HepG2 (cell line): ENCODE results near the gene LRRC40. TPM values are rescaled to one million over a fixed set of nuclear protein-coding genes. Genes with fewer than 3 reads are reported as not detected.
"Not testable (repeated sequence)": the region's sequence is repeated elsewhere in the genome, so short reads cannot be mapped to it uniquely, and the experiment has no call there.

Experiments used
- ATAC-seq: fragments of 200-7000 bp; cut with Tn5 transposase; 3 replicates; pipeline ENCODE4 v1.9.1; 2020; ENCODE audit warnings: mild to moderate bottlenecking, moderate library complexity
- BruUV-seq: library from RNA; stranded (reverse); fragments of 400-500 nt; replicated peaks from 2 replicates; lab custom pipeline; 2021; lab: Mats Ljungman, UMichigan
- CTCF ChIA-PET: fragments of 300-600 bp; formaldehyde crosslinking; extraction: SDS; loops from one replicate; lab custom pipeline; 2021; ENCODE audit warnings: low total read pairs, inconsistent platforms, low intra/inter-chr PET ratio; lab: Yijun Ruan, JAX
- POLR2A ChIA-PET: fragments of 350-600 bp; sonication (Branson Sonifier 250); formaldehyde crosslinking; loops from one replicate; lab custom pipeline; 2020; ENCODE audit warnings: antibody characterized with exemption, inconsistent platforms; lab: Yijun Ruan, JAX
- DNase-seq: peaks from one replicate; pipeline ENCODE4 v3.0.0-alpha.2; 2015; ENCODE audit warnings: low spot score
- FAIRE-seq: peaks from 3 replicates; lab custom pipeline; 2011; peaks lifted over from hg19 to GRCh38; lab: Jason Lieb, UNC
- H2AFZ ChIP-seq: one replicate; pipeline ENCODE4 v1.6.1; 2011; ENCODE audit warnings: low read length, inconsistent platforms
- H3K27ac ChIP-seq: fragments of 300-600 bp; 3 replicates; pipeline ENCODE4 v1.8.0; 2011; ENCODE audit warnings: mixed run types, mild to moderate bottlenecking, mixed read lengths, low read length, inconsistent platforms; ENCODE audit not compliant: insufficient read depth; ENCODE audit errors: extremely low read length
- H3K27me3 ChIP-seq, 2 experiments: fragments of 200-600 bp in 1 of 2; 2 replicates in 1 of 2; 3 replicates in 1 of 2; pipeline versions ENCODE4 v1.6.0 to v1.8.0; 2011; ENCODE audit warnings: low read length in 2 of 2, mild to moderate bottlenecking in 2 of 2, moderate library complexity in 2 of 2, inconsistent platforms in 1 of 2; ENCODE audit not compliant: insufficient read depth in 2 of 2, control insufficient read depth in 1 of 2
- H3K36me3 ChIP-seq, 2 experiments: fragments of 200-600 bp in 1 of 2; replicated peaks in 1 of 2; 2 replicates in 1 of 2; 3 replicates in 1 of 2; pipeline versions ENCODE4 v1.5.1 to v1.8.0; 2011; ENCODE audit warnings: low read length in 2 of 2, inconsistent platforms in 1 of 2; ENCODE audit not compliant: insufficient read depth in 2 of 2, control insufficient read depth in 1 of 2
- H3K4me1 ChIP-seq: 2 replicates; pipeline ENCODE4 v1.5.1; 2012; ENCODE audit warnings: low read length, inconsistent platforms; ENCODE audit not compliant: insufficient read depth
- H3K4me2 ChIP-seq: 2 replicates; pipeline ENCODE4 v1.6.0; 2011; ENCODE audit warnings: low read depth, low read length, inconsistent platforms
- H3K4me3 ChIP-seq, 3 experiments: fragments of 200-600 bp in 1 of 3; sonication (generic), shearing (Covaris generic) in 1 of 3; replicated peaks in 1 of 3; 2 replicates each; pipeline ENCODE4 v1.5.1; 2011 to 2016; ENCODE audit warnings: low read length in 3 of 3, inconsistent platforms in 2 of 3, low read depth in 2 of 3, mild to moderate bottlenecking in 2 of 3, control low read depth in 1 of 3, mixed read lengths in 1 of 3; ENCODE audit not compliant: insufficient read depth in 1 of 3
- H3K79me2 ChIP-seq: one replicate; pipeline ENCODE4 v1.6.1; 2011; ENCODE audit warnings: low read length, inconsistent platforms; ENCODE audit not compliant: insufficient read depth
- H3K9ac ChIP-seq: 2 replicates; pipeline ENCODE4 v1.6.0; 2011; ENCODE audit warnings: mild to moderate bottlenecking, low read depth, low read length, inconsistent platforms; ENCODE audit not compliant: insufficient read depth
- H3K9me3 ChIP-seq: 2 replicates; pipeline ENCODE4 v1.5.1; 2012; ENCODE audit warnings: mild to moderate bottlenecking, low read length
- H4K20me1 ChIP-seq: 2 replicates; pipeline ENCODE4 v1.6.0; 2011; ENCODE audit warnings: inconsistent platforms, mild to moderate bottlenecking, low read length, moderate library complexity; ENCODE audit not compliant: insufficient read depth
- GATA4 ChIP-seq: sonication (generic); IDR thresholded peaks from 2 replicates; pipeline ENCODE4 v1.6.1; 2016; ENCODE audit warnings: antibody characterized with exemption, low read depth, borderline replicate concordance
- NFIC ChIP-seq: IDR thresholded peaks from 2 replicates; pipeline ENCODE4 v1.6.1; 2012; ENCODE audit warnings: mild to moderate bottlenecking, low read length, inconsistent platforms
- TCF7L2 ChIP-seq: IDR thresholded peaks from 2 replicates; pipeline ENCODE4 v1.6.1; 2011; ENCODE audit warnings: mild to moderate bottlenecking, low read depth, low read length, moderate library complexity
- ZNF264 ChIP-seq: sonication (generic); formaldehyde crosslinking; IDR thresholded peaks from 2 replicates; pipeline ENCODE4 v1.4.0; 2020; ENCODE audit warnings: missing genetic modification reagents
- WGBS: methylation state at CpG from one replicate; pipeline ENCODE4 v1.1.6; 2017; ENCODE audit warnings: low lambda C conversion rate; 5-methylcytosine and 5-hydroxymethylcytosine counted together
- in situ Hi-C: cut with HindIII; loops from 2 replicates; pipeline ENCODE4 v1.10.0; 2017; ENCODE audit warnings: low pct_unique_long_range_greater_than_20kb; ENCODE audit not compliant: extremely low pct_ligation_motif_present
- intact Hi-C: fragments of 100-400 bp; cut with micrococcal nuclease; formaldehyde crosslinking; loops from one replicate; pipeline ENCODE4 v1.10.0; 2022; ENCODE audit not compliant: unreplicated experiment
- polyA plus RNA-seq, 8 experiments: library from polyadenylated mRNA; depleted of rRNA in 3 of 8; stranded (reverse) in 7 of 8; unstranded in 1 of 8; fragments of >200 nt; fragmentation: Illumina TruSeq in 4 of 8; extraction: Trizol in 4 of 8; gene quantifications; 2 replicates each; pipeline versions ENCODE4 v1.2.1 to v1.2.3, GENCODE V29; 2011 to 2016; ENCODE audit warnings: low read depth in 4 of 8, missing spikeins in 1 of 8, mixed read lengths in 1 of 8; ENCODE audit not compliant: insufficient read depth in 1 of 8
- total RNA-seq, 5 experiments: library from RNA; depleted of rRNA; stranded (reverse); fragments of >200 nt; fragmentation: Illumina TruSeq; extraction: Trizol; gene quantifications; 2 replicates each; pipeline ENCODE4 v1.2.3, GENCODE V29; 2016; ENCODE audit warnings: low read depth in 1 of 5
- TF ChIP-seq, protein P1 (sequence below): sonication (generic); formaldehyde crosslinking; IDR thresholded peaks from 2 replicates; pipeline ENCODE4 v1.5.0; 2020; ENCODE audit warnings: mild to moderate bottlenecking, missing genetic modification reagents
- TF ChIP-seq, protein P2 (sequence below): sonication (generic); formaldehyde crosslinking; IDR thresholded peaks from 2 replicates; pipeline ENCODE4 v1.4.0; 2020; ENCODE audit warnings: mild to moderate bottlenecking, missing genetic modification reagents

Gene LRRC40
- total and polyA plus RNA-seq, 2 of the 13 experiments (the other 11 are each of a cell fraction or from before 2014, with no cell fraction given), result 10.3 to 32.7 TPM

- peak overlapping the region; percentile 97 for H3K9ac ChIP-seq
- peak overlapping the region; percentile 96 for H3K27ac ChIP-seq
- H3K4me2 ChIP-seq, result peak overlapping the region; percentile 82
- ATAC-seq, DNase-seq, H4K20me1 ChIP-seq, H2AFZ ChIP-seq, CTCF ChIA-PET, H3K9me3 ChIP-seq, FAIRE-seq, H3K27me3 ChIP-seq, BruUV-seq: not testable (repeated sequence)
- intact Hi-C loops (loop anchor here (5.0 kb wide), 1 partner anchor 875 kb away; the partner anchor contains the start of gene ZRANB2), in situ Hi-C loops (loop anchor here (10.0 kb wide), 2 partner anchors 208 to 878 kb away; partner anchors contain the start of genes CTH and ZRANB2)
- H3K4me3 ChIP-seq, result peak overlapping the region; percentile 81 to 96 (median 90)
- WGBS, result 32% methylated on average over 15 of the region's 17 CpGs
- H3K79me2 ChIP-seq, result peaks cover 96% of the 10 kb centered on the region
- POLR2A ChIA-PET, result interaction anchor here (2.6 to 3.2 kb wide), 2 partner anchors 14 to 147 kb away, joined by 9 to 41 read pairs; partner anchors contain the start of genes ANKRD13C and SRSF11
- TF ChIP-seq, protein P1, sequence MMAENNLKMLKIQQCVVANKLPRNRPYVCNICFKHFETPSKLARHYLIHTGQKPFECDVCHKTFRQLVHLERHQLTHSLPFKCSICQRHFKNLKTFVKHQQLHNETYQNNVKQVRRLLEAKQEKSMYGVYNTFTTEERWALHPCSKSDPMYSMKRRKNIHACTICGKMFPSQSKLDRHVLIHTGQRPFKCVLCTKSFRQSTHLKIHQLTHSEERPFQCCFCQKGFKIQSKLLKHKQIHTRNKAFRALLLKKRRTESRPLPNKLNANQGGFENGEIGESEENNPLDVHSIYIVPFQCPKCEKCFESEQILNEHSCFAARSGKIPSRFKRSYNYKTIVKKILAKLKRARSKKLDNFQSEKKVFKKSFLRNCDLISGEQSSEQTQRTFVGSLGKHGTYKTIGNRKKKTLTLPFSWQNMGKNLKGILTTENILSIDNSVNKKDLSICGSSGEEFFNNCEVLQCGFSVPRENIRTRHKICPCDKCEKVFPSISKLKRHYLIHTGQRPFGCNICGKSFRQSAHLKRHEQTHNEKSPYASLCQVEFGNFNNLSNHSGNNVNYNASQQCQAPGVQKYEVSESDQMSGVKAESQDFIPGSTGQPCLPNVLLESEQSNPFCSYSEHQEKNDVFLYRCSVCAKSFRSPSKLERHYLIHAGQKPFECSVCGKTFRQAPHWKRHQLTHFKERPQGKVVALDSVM (CRISPR knock-in tag), result peak; percentile 66; the same call in 1 of the 2 replicates
- TF ChIP-seq ZNF264 (CRISPR knock-in tag), result 0 out of 2 replicates have a peak, but pooled peaks have one; percentile 40
- H3K4me1 ChIP-seq, result peaks cover 58% of the 10 kb centered on the region
- peaks cover 1 to 13% of the 10 kb centered on the region in 2 experiments; a peak in 3 of 5 replicates for H3K36me3 ChIP-seq
Observed at GRCh38 chr1:70206833-70207232, 1.5 kb upstream of the LRRC40 start.

DNA sequence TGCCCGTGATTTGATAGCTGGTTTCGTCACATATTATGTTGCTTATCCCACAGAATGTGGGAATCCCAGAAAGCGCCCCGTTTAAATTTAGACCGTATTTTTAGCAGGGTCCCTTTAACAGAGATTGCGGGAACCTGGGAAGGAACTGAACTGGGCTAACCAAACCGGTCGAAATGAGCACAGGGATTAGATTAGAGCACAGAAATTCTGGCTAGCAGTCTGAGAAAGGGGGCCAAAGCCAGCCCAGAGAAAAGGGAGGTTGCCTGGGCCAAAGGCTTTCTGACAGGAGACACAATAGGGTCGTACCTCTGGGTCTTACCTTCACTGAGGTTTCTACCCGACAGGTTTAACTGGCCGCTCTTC, 327 bp downstream of the LRRC40 start:
- H3K27ac ChIP-seq, result peak overlapping the region; percentile 96
- no peak for FAIRE-seq
- H3K4me2 ChIP-seq, result peak overlapping the region; percentile 83
- no peaks in the 10 kb centered on the region; the same call in 1 of the 2 replicates for H4K20me1 ChIP-seq
- H3K9me3 ChIP-seq, result no peaks in the 10 kb centered on the region
- H3K36me3 ChIP-seq, result peaks cover 2 to 11% of the 10 kb centered on the region in 2 experiments; a peak in 4 of 5 replicates
- no peak for ATAC-seq
- H3K4me3 ChIP-seq, result peak overlapping the region; percentile 81 to 98 (median 90)
- H3K9ac ChIP-seq, result peak overlapping the region; percentile 97
- peak overlapping the region; percentile 78 for H2AFZ ChIP-seq
- peaks cover 94% of the 10 kb centered on the region for H3K79me2 ChIP-seq
- no peak for DNase-seq
- in situ Hi-C loops, result loop anchor here (10.0 kb wide), 2 partner anchors 210 to 880 kb away; partner anchors contain the start of genes CTH and ZRANB2
- POLR2A ChIA-PET, result interaction anchor here (0.9 to 3.2 kb wide), 7 partner anchors 11 to 876 kb away, joined by 3 to 41 read pairs (median 5); partner anchors contain the start of genes ANKRD13C, CTH, SRSF11 and ZRANB2
- CTCF ChIA-PET, result no interaction called here
- H3K4me1 ChIP-seq, result peaks cover 53% of the 10 kb centered on the region
- no peaks in the 10 kb centered on the region; a peak in 2 of 5 replicates for H3K27me3 ChIP-seq
- WGBS, result under 1% methylated on average over 9 of the region's 11 CpGs
- intact Hi-C loops, result loop anchor here (1.0 to 5.0 kb wide), 3 partner anchors 16 to 877 kb away; partner anchors contain the start of genes SRSF11 and ZRANB2
- TSS peak; percentile 76 for BruUV-seq
- TF ChIP-seq GATA4 (no peak), NFIC (0 out of 2 replicates have a peak, but pooled peaks have one; percentile 35), TCF7L2 (no peak)
- TF ChIP-seq, protein P2, sequence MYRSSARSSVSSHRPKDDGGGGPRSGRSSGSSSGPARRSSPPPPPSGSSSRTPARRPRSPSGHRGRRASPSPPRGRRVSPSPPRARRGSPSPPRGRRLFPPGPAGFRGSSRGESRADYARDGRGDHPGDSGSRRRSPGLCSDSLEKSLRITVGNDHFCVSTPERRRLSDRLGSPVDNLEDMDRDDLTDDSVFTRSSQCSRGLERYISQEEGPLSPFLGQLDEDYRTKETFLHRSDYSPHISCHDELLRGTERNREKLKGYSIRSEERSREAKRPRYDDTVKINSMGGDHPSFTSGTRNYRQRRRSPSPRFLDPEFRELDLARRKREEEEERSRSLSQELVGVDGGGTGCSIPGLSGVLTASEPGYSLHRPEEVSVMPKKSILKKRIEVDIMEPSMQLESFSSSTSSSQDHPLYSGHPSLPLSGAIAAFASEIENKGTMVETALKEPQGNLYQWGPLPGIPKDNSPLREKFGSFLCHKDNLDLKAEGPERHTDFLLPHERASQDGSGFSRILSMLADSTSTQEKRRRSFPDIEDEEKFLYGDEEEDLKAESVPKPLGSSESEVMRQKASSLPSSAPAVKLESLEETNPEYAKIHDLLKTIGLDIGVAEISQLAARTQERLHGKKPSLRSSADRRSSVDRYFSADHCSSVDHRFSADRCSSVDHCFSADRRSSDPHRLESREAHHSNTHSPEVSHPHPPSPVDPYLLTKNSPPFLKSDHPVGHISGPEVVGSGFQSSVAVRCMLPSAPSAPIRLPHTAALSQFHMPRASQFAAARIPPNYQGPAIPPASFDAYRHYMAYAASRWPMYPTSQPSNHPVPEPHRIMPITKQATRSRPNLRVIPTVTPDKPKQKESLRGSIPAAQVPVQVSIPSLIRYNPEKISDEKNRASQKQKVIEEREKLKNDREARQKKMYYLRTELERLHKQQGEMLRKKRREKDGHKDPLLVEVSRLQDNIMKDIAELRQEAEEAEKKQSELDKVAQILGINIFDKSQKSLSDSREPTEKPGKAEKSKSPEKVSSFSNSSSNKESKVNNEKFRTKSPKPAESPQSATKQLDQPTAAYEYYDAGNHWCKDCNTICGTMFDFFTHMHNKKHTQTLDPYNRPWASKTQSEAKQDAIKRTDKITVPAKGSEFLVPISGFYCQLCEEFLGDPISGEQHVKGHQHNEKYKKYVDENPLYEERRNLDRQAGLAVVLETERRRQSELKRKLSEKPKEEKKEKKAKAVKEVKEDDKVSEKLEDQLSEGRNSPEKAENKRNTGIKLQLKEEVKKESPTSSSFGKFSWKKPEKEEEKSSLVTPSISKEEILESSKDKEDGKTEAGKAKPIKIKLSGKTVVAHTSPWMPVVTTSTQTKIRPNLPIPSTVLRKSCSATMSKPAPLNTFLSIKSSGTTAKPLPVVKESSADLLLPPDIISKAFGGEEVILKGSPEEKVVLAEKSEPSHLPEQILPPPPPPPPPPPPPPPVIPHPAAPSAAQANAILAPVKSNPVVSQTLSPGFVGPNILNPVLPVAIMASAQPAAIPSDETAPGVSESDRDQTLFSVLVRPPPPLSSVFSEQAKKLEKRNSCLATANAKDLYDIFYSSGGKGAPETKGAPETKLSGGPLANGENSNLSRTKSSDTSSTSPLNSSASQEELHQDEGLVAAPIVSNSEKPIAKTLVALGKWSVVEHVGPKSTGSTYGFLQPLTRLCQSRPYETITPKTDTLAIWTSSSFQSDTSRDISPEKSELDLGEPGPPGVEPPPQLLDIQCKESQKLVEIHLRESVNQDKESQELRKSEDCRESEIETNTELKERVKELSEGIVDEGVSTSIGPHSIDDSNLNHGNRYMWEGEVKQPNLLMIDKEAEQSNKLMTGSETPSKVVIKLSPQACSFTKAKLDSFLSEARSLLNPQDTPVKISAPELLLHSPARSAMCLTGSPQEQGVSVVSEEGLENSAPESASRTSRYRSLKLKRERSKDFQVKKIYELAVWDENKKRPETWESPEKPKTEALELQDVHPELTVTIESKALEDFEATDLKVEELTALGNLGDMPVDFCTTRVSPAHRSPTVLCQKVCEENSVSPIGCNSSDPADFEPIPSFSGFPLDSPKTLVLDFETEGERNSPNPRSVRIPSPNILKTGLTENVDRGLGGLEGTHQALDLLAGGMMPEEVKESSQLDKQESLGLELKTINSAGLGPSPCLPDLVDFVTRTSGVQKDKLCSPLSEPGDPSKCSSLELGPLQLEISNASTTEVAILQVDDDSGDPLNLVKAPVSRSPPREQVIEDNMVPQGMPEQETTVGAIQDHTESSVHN, result peak; percentile 37; the same call in 1 of the 2 replicates
